ENCODE results near the gene DGAT2L6. TPM values are rescaled to one million over a fixed set of nuclear protein-coding genes. Genes with fewer than 3 reads are reported as not detected.
"Not testable (repeated sequence)": the region's sequence is repeated elsewhere in the genome, so short reads cannot be mapped to it uniquely, and the experiment has no call there.

Gene DGAT2L6
- total RNA-seq, 1 donor from 2014 or later = not detected

DNA sequence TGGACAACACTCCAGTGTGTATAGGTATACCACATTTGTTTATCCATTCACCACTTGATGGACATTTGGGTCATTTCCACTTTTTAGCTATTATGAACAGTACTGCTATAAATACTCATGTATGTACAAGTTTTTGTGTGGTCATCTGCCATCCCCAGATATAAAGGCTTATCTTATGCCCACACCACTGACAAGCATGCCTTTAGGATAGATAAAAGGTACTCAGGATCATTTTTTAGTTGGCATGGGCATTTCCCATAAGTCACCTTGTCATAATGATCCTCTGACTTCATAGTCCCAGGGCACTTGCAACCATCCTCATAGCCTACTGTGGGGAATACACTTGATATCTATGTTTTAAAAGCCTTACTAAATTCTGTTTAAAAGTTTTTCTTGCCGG is 63.5 kb downstream of the DGAT2L6 start:
- Mint-ChIP-seq H3K4me1 (ENCODE audit: unreplicated experiment) (peaks cover 3% of the 10 kb centered on the region), H3K36me3 (ENCODE audit: low read depth, unreplicated experiment) (no peaks in the 10 kb centered on the region), H3K27me3 (ENCODE audit: unreplicated experiment) (no peaks in the 10 kb centered on the region), H3K27ac (ENCODE audit: unreplicated experiment) (no peak overlapping the region), H3K9me3 (ENCODE audit: unreplicated experiment) (no peaks in the 10 kb centered on the region), H3K4me3 (ENCODE audit: unreplicated experiment) (no peak overlapping the region)
- TF ChIP-seq, protein P1, sequence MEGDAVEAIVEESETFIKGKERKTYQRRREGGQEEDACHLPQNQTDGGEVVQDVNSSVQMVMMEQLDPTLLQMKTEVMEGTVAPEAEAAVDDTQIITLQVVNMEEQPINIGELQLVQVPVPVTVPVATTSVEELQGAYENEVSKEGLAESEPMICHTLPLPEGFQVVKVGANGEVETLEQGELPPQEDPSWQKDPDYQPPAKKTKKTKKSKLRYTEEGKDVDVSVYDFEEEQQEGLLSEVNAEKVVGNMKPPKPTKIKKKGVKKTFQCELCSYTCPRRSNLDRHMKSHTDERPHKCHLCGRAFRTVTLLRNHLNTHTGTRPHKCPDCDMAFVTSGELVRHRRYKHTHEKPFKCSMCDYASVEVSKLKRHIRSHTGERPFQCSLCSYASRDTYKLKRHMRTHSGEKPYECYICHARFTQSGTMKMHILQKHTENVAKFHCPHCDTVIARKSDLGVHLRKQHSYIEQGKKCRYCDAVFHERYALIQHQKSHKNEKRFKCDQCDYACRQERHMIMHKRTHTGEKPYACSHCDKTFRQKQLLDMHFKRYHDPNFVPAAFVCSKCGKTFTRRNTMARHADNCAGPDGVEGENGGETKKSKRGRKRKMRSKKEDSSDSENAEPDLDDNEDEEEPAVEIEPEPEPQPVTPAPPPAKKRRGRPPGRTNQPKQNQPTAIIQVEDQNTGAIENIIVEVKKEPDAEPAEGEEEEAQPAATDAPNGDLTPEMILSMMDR (IDR thresholded peaks at IDR 0.05; ENCODE audit: unreplicated experiment) = no peak
- no peak for DNase-seq (ENCODE audit: low spot score)

DNA sequence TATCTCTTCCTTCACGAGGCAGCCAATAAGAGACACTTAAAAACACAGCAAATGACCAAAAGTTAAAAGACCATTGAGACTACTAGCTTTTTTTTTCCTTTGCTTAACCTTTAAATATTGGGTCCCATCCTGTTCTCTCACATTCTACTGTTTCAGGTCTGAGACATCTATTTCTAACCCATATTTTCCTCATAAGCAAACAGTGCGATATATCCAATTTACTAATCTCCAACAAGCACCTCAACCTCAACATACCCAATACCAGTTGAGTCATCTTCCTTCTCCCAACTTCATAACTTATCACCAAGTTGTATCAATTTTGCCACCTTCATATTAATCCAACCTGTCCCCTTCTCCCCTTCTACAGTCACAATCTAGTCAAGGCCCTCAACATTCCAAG is 64.2 kb downstream of the DGAT2L6 start:
- Mint-ChIP-seq H3K27me3 (ENCODE audit: unreplicated experiment) (no peaks in the 10 kb centered on the region), H3K36me3 (ENCODE audit: low read depth, unreplicated experiment) (no peaks in the 10 kb centered on the region), H3K27ac (ENCODE audit: unreplicated experiment) (no peak overlapping the region), H3K4me1 (ENCODE audit: unreplicated experiment) (peaks cover 3% of the 10 kb centered on the region), H3K9me3 (ENCODE audit: unreplicated experiment) (no peaks in the 10 kb centered on the region), H3K4me3 (ENCODE audit: unreplicated experiment) (no peak overlapping the region)
- DNase-seq (ENCODE audit: low spot score) = no peak
- TF ChIP-seq, protein P1 (IDR thresholded peaks at IDR 0.05; ENCODE audit: unreplicated experiment) = no peak

DNA sequence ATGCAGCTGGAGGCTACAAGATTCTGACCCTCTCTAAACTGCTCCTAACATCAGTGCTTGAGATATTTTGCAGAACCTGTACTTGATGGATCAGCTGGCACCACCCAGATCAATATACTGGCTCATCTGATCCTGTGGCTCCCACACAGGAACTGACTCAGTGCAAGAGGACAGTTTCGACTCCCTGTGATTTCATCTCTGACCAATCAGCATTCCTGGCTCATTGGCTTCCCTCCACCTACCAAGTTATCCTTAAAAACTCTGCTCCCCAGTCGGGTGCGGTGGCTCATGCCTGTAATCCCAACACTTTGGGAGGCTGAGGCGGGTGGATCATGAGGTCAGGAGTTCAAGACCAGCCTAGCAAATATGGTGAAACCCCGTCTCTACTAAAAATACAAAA is 66.3 kb downstream of the DGAT2L6 start:
- H3K4me1 Mint-ChIP-seq (ENCODE audit: unreplicated experiment); DNase-seq (ENCODE audit: low spot score); H3K9me3 Mint-ChIP-seq (ENCODE audit: unreplicated experiment); H3K27ac Mint-ChIP-seq (ENCODE audit: unreplicated experiment); H3K27me3 Mint-ChIP-seq (ENCODE audit: unreplicated experiment); H3K36me3 Mint-ChIP-seq (ENCODE audit: low read depth, unreplicated experiment); H3K4me3 Mint-ChIP-seq (ENCODE audit: unreplicated experiment): not testable (repeated sequence)

DNA sequence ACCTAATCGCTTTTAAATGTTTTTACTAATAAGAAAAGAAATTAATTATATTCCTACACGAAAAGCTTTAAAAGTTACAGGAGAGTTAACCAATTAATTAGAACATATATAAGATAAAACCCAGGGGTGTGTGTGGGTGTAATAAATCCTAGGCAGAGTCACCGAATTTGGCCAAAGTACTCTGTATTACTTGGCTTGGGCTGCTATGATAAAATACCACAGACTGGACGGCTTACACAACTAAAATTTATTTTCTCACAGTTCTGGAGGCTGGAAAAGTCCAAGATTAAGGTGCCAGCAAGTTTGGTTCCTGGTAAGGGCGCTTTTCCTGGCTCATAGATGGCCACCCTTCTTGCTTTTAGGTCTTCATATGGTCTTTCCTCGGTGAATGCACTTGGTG is 67.6 kb downstream of the DGAT2L6 start:
- DNase-seq (ENCODE audit: low spot score) = no peak
- TF ChIP-seq, protein P1 (IDR thresholded peaks at IDR 0.05; ENCODE audit: unreplicated experiment) = no peak
- no peaks in the 10 kb centered on the region for H3K4me1 Mint-ChIP-seq (ENCODE audit: unreplicated experiment)
- no peaks in the 10 kb centered on the region for H3K36me3 Mint-ChIP-seq (ENCODE audit: low read depth, unreplicated experiment)
- no peaks in the 10 kb centered on the region for H3K27me3 Mint-ChIP-seq (ENCODE audit: unreplicated experiment)
- H3K9me3 Mint-ChIP-seq (ENCODE audit: unreplicated experiment) = no peaks in the 10 kb centered on the region
- no peak overlapping the region for H3K4me3 Mint-ChIP-seq (ENCODE audit: unreplicated experiment)
- H3K27ac Mint-ChIP-seq (ENCODE audit: unreplicated experiment) = no peak overlapping the region

DNA sequence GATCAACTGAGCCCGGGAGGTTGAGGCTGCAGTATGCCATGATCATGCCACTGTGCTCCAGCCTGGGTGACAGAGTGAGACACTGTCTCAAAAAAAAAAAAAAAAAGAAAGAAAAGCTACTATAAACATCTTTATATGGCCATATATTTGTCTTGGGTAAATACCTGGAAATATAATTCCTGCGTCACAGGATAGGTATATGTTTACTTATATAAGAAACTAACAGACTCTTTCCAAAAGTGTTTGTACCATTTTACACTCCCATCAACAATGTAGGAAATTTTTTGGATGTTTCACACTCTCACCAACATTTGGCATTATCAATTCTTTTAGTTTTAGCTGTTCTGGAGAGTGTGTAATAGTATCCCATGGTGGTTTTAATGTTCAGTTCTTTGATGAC is 70.0 kb downstream of the DGAT2L6 start:
- Mint-ChIP-seq H3K4me1 (ENCODE audit: unreplicated experiment) (no peaks in the 10 kb centered on the region), H3K27me3 (ENCODE audit: unreplicated experiment) (no peaks in the 10 kb centered on the region), H3K9me3 (ENCODE audit: unreplicated experiment) (no peaks in the 10 kb centered on the region), H3K4me3 (ENCODE audit: unreplicated experiment) (no peak overlapping the region), H3K27ac (ENCODE audit: unreplicated experiment) (no peak overlapping the region), H3K36me3 (ENCODE audit: low read depth, unreplicated experiment) (no peaks in the 10 kb centered on the region)
- TF ChIP-seq, protein P1 (IDR thresholded peaks at IDR 0.05; ENCODE audit: unreplicated experiment) = no peak
- DNase-seq (ENCODE audit: low spot score) = no peak

DNA sequence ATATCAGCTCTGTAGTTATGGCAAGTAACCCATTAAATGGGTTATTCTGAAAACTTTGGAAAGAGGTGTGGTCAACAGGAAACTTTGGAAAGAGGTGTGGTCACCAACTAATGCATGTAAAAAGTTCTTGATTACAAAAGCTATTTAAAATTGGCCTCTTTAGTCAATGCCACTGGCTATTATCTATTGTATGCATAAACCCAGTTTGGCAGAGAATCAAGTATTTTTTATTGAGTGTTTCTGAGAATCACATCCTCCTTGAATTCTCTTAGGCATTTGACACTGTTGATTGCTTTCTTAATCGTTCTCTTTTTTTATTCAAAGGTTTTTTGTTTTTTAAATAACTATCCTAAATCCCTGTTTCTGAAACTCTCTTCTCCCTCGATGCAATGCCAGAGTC is 75.2 kb downstream of the DGAT2L6 start:
- H3K9me3 Mint-ChIP-seq (ENCODE audit: unreplicated experiment) = no peaks in the 10 kb centered on the region
- H3K36me3 Mint-ChIP-seq (ENCODE audit: low read depth, unreplicated experiment) = peaks cover 3% of the 10 kb centered on the region
- no peak overlapping the region for H3K4me3 Mint-ChIP-seq (ENCODE audit: unreplicated experiment)
- H3K4me1 Mint-ChIP-seq (ENCODE audit: unreplicated experiment) = peaks cover 15% of the 10 kb centered on the region
- TF ChIP-seq, protein P1 (IDR thresholded peaks at IDR 0.05; ENCODE audit: unreplicated experiment) = no peak
- H3K27me3 Mint-ChIP-seq (ENCODE audit: unreplicated experiment) = peaks cover 1% of the 10 kb centered on the region
- DNase-seq (ENCODE audit: low spot score) = no peak
- H3K27ac Mint-ChIP-seq (ENCODE audit: unreplicated experiment) = no peak overlapping the region
